ENCODE measurements around the gene TTLL5.
A peak's percentile ranks its signal among the peaks of the same experiment; 100 is the strongest.

The TTLL5 gene

DNA sequence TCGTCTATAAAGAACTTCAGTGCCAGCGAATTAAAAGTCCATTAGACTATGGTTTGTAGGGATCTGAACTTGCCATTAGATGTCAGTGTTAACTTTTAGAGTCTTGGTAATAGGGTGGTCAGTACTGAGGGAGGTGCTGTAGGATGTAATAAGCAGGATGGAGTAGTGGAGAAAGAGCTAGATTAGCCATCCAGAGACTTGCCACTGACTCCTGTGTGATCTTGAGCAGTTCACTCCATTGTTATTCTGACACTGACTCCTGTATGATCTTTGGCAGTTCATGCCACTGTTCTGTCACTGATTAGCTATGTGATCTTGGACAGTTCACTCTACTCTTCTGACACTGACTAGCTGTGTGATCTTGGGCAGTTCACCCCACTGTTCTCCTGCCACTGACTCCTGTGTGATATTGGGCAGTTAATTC is 133.6 kb downstream of the TTLL5 start:
- DNase-seq (ENCODE audit: low read depth in 2 of 2): no peak

DNA sequence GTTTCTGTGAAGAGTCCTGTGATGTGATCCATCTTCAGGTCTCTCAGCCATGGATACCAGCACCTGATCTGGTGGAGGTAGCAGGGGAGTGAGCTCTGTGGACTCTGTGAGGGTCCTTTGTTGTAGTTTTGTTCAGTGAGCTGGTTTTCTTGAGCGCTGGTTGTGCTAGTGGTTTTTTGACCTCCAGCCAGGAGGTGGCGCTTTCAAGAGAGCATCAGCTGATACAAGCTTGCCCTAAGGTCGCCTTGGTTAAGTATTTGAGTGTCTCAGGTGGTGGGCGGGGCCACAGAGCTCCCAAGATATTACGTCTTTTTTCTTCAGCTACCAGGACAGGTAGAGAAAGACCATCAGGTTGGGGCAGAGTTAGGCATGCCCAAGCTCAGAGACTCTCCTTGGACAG is 139.7 kb downstream of the TTLL5 start:
- no peak for DNase-seq (ENCODE audit: low read depth in 2 of 2)

DNA sequence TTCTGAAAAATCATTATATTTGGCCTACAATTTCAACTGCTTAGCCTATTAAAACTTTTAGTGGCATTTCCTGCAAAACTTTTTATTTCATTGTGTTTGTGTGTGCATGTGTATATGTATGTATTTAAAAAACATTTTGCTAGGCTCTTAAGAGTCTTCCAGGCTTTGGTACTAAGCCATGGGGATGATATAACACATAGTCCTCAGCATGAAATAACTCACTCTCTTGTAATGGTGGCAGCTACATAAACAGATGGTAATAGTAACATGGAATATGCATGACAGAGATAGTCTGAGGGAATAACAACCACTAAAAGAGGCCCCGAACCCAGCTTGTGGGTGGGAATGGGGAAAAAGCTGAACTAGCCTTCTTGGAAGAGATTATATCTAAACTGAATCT is 141.4 kb downstream of the TTLL5 start:
- no peak for DNase-seq (ENCODE audit: low read depth in 2 of 2)

DNA sequence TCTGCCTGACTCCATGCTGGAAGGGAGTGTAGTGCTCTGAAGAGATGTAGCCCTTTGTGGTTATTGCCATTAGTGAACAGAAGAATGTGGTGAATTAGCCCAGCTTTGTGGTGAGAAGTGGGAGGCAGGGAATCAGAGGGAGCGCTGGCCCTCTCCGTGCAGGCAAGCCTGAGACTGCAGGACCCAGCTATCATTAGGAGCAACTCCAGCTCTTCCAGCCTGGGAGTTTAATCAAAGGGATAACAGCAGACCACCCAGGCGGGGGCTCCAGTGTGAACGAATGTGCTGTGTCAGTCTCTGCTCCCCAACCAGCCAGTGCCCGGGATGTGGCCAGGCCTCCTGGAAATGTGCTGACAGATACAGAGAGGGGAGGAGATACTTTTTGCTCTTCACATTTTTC is 142.7 kb downstream of the TTLL5 start:
- no peak for DNase-seq (ENCODE audit: low read depth in 2 of 2)

DNA sequence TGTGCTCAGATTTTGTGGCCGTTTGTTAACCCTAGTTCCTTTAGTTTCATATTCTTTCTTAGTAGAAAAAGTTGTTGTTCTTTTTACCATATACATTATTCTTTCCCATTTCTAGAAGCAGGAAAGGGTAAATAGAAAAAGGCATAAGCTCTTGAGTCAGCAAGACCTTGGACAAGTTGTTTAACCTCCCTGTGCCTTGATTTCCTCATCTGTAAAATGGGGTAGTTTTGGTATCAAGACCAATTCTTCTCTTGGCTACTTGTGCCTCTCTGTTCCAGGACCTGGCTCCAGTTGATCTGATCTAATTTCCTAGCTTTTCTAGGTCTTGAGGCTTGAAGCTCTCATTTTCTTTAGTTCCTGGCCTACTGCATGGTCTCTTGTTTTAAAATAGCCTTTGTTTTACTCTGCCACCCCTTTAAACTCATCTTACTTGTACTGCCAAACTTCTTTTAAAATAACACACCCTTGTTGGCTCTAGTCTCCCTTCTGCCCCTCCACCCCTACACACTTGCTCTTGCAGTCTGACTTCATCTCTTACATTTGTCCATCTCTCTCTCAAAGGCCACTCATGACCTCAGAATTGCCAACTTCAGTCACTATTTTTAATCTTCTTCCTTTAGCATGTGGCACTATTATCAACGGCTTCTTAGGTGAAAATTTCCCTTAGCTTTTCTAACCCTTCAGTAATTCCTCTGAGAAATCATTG is 143.7 kb downstream of the TTLL5 start:
- no peak for DNase-seq (ENCODE audit: low read depth in 2 of 2)

DNA sequence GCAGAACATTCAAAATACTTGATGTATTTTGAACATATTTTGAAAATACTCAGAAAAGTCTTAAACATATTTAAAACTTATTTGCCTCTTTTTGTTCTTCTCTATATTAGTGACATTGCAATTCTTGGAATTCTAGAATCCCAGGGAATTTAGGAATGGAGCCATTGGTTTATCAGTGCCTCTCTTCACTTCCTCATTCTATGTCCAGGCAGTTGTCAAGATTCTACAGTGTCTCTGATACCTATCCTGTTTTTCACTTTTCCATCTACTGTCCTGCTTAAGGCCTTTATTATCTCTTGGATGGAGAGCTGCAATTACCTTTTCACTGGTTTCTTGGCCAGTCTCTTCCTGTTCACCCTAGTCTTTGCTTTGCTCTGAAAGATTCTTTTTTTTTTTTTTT is 144.6 kb downstream of the TTLL5 start:
- DNase-seq (ENCODE audit: low read depth in 2 of 2): no peak

DNA sequence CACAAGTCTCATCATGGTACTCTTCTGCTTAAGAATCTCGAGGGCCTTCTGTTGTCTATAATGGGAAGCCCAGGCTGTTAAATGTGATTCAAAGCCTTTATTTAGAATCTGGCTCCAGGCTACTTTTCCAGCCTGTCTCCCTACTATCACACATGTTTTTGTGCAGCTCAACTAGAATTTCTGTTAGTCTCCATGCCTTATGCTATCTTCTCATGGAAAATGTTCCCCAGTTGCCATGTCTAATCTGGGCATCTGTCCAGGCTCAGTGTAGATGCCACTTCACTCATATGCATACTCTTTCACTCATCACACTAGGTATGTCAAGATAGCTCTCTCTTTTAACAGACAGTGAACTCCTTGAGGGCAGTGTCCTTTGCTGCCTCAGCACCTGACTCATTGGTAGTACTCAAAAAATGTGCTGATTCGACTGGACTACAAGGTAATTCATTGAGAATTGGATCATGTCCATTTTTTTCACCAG is 145.3 kb downstream of the TTLL5 start:
- DNase-seq (ENCODE audit: low read depth in 2 of 2): no peak

DNA sequence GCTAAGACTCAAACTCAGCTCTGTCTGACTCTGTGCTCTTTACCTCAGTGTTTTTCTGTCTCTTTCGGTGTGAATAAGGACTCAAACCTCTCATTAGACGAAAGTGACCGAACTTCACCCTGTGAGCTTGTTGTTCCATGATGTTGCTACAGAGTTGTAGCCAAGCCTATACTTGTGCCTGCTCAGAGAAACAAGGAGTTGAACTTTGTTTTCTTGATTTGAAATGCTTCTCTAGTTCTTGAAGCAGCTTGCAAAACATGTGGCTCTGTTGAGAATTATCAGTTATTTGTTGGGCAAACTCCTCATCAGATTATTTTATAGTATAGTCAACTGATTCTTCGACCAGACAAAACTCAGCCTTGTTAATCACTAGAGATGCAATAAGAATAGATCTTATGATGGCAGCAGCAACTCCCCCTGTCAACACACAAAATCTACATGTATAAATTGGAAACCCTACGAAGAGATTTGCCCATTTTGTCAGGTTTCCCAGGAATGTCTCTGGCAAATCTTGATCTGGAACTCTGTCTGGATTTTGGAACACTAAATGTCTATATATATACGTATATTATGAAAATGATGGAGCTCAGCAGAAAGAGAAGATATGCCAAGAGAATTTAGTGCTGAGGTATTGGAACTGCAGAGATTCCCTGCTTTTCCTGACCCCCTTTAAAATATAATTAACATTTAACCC is 146.8 kb downstream of the TTLL5 start:
- DNase-seq (ENCODE audit: low read depth in 2 of 2): no peak

DNA sequence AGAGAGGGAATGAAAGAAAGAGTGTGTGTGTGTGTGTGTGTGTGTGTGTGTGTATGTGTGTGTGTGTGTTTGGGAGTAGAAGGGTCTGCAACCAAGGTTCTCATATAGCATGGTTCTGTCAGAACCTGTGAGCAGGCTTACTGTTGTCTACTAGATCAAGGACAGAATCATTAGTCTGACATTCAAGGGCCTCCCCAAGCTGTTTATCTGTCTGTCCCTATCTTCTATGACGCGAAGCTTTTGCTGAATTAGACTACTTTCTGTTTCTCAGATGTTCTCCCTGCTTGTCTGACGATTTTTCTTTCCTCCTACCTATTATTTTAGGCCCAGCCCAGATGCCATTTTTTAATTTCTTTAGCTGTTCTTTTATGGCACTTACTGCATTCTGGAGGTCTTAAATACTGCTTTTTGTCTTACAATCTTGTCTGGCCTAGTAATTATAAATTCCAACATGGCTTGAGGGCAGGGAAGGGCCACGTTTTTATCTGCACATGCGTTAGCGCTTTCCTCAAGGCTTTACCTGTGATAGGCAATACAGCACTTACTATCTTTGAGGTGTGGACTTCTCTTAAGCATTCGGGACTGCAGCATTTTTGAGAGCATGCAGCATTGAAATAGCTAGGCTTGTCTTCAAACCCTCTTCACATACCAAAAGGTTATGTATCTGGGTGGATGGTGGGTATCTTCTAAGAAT is 150.2 kb downstream of the TTLL5 start:
- DNase-seq (ENCODE audit: low read depth in 2 of 2): no peak

DNA sequence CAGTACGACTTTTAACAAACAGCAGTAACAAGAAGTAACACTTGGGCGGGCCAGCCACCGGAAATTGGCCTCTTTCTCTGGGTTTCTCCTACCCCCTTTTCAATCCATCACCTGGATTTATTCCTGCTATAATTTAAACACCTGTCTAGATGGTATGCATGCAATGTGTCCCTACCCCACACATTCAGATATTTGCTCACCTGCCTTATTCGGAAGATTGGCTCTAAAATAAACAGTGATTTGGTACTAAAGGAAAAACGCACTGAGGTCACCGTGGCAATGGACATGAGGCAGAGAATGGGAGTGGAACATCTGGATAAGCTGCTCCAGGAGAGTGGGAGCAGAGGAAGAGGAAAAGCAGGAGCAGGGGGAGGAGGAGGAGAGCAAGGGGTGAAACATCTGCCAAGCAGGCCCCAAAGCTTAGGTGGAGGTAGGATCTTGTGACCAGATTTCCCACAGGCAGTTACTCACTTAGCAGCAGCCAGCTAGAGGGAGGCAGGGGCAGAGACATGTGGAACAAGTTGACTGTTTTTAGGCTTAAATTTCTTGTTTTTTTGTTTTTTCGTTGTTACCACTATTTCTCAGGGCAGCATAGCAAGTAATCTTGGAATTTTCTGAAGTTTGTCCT is 150.9 kb downstream of the TTLL5 start:
- no peak for DNase-seq (ENCODE audit: low read depth in 2 of 2)

DNA sequence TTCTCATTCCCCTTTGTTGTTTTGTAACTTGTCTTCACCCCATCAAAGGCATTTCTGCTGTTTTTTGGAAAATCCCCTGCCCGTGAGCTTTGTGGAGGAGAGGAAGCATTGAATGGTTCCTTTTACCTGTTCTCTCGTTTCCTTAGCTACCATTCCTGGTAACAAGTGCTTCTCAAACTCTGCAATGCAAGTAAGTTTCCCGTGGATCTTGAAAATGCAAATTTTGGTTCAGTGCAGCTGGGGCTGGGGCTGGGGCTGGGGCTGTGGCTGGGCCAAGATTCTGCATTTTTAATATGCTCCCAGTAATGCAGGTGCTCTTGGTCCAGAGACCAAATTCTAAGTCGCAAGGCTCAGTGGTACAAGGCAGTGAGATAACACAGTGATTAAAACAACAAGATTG is 151.6 kb downstream of the TTLL5 start:
- DNase-seq (ENCODE audit: low read depth in 2 of 2): no peak

DNA sequence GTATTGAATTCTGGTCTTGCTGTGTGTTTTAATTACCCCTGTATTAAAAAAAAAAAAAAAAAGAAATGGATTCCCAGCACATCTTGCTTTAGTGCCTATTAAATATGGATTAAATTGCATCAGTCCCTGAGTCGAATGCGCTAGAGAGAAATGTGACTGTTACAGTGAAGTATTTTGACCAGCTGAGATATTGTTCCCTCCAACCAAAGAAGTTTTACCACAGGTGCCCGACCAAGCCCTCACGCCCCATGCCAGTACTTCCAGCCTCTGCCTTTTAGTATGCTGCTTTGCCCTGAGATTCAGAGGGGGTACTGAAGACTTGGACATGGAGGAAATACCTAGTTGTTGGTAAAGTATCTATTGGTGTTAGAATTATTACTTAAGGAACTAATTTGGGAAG is 159.7 kb downstream of the TTLL5 start:
- no peak for DNase-seq (ENCODE audit: low read depth in 2 of 2)

DNA sequence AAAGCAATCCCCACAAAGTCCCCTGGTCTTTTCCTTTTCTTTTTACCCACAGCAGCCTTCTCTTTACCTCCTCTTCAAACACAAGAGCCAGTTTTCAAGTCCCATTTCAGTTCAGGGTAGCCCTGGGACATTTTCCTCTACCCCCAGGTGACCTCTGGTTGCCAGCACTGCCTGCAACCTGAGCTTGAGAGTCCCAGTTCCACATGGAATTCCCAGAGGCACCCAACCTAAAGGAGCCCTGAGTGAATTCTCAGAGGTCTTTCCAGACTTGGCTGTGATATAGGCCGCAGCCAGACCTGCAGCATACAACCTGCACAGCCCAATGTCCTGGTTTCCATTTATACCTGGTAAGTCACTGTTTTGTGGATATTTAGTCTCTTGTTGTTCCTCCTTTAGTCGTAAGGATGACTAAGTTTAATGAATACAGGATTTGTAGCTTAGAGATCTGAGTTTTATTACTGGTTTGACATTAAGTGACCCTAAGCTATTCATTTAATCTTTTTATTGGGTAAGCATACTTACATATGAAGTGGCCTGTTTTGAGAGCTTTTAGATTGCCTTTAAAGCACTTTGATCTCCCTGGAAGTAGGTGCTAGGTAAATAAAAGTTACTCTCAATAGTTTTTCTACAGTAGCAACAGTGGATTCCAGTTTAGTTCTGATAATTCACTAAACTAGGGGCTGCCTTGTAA is 160.9 kb downstream of the TTLL5 start:
- DNase-seq (ENCODE audit: low read depth in 2 of 2): no peak

DNA sequence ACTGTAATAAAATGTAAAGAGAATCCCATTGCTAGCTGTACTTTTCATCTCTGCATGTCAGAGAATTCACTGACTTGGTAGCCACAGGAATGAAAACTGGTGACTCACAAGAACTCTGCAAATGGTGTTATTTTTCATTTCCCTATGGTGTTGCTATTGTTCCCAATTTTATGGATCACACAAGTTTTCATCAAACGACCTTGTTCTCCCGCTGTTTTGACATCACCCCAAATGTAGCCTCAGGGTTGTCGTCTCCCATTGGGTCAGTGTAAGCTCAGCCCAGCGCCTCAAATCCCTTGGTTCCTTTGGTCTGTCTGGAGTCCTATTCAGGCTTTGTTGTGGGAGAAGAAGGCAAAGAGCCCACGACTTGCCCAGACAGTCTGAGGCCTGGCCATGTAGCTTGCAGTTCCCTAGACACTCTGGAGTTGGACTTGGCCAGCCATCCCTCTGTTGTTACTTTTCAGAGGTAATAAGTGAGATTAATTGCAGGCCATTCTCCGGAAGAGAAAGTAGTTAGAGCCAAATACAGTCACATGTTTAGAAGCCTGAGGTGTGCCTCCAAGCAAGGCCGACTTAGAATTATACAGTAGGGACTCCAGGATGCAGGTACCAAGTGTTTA is 161.6 kb downstream of the TTLL5 start:
- no peak for DNase-seq (ENCODE audit: low read depth in 2 of 2)

DNA sequence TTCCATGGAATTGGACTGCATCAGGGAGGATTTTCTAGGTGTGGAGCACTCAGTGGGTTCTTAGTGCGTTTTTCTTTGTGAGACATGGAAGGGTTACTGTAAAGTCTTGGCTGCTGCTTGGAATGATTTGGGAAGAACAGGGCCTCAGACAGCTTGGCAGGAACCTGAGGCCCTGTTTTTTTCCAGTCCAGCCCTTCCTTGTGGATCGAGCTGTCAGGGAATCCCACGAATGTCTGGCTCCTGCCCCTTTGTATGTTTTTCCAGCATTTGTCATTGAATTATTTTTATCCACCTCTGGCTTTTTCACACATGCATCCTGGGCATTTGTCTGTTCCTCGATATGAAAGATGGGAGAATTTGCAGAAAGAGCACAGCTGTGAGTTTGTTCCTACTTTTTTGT is 162.3 kb downstream of the TTLL5 start:
- no peak for DNase-seq (ENCODE audit: low read depth in 2 of 2)

DNA sequence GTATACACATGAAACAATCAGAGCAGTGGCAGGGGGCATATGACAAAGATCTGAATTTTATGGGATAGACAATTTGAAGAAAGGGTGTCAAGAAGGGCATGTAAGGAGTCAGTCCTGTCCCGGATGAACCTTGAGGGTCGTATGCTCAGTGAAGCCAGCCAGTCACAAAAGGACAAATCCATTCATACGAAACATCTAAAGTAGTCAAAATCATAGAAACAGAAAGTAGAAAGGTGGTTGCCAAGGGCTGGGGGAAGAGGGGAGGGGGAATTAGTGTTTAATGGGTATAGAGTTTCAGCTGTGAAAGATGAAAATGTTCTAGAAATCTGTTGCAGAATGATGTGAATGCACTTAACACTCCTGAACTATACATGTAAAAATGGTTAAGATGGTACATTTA is 163.3 kb downstream of the TTLL5 start:
- no peak for DNase-seq (ENCODE audit: low read depth in 2 of 2)

DNA sequence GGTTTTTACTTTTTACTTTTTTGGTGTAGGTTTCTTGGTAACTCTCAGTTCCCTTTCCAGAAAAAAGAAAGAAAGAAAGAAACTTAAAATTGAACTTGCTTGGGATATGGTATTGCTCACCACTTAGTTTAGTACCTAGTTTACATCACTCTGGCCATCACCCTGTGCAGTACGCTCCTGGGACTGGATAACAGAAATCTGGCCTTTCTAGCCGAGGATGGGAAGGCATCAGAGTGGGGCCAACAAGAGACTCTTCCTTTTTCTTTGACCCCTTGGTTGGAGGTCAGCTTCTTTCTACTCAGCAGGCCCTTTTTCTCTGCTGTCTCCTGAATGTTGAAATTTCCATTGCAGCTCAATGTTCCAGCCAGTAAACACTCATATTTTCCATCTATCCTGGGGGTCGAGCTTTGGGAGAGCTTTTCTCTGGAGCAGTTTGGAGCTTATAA is 164.1 kb downstream of the TTLL5 start:
- no peak for DNase-seq (ENCODE audit: low read depth in 2 of 2)

DNA sequence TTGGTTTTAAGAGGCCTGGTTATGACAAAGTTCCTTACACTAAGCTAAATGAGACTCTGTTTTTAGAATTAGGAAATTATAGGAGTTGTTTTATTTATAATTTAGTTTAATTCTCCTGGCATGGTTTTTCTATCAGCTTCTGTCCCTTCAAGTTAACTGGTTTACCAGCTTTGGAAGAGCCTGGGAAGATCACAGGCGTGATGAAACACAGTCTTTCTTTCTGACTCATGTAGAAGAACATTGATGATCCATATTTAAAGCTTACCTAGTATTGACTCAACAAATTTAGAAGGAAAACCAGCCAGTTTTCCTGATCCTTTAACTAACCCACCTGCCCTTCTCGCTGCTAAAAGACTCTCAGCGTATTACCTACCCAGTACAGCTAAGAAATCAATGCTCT is 165.6 kb downstream of the TTLL5 start:
- no peak for DNase-seq (ENCODE audit: low read depth in 2 of 2)

DNA sequence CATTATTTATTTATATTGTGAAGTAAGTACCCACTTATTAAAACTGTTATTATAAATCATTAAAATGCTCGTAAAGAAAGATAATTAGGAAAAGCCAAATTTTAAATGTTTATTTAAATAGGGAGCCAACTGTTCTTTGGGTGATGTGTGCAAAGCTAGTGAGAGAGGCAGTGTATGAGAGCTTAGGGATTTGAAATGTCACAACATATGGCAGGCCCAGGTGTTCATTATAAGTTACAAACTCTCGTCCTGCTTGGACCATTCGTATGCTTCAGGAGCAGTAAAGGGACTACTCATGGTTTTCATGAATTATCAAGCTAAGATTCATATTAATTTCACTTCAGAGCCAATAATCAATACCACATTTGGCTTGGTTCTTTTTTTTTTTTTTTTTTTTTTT is 166.3 kb downstream of the TTLL5 start:
- DNase-seq (ENCODE audit: low read depth in 2 of 2): no peak

DNA sequence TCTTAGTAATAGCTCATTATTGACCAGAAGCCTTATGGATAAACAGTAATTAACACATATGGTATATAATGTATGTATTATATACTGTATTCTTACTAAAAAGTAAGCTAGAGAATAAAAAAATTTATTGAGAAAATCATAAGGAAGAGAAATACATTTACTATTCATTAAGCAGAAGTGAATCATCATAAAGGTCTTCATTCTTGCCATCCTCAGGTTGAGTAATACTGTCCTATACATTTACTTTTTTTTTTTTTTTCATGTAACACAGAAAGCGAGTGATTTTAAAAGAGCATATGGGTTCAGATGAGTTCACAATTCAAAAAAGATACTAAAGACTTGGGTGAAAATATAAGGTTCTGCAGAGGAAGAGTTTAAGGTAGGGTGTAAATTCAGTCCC is 168.3 kb downstream of the TTLL5 start:
- no peak for DNase-seq (ENCODE audit: low read depth in 2 of 2)

DNA sequence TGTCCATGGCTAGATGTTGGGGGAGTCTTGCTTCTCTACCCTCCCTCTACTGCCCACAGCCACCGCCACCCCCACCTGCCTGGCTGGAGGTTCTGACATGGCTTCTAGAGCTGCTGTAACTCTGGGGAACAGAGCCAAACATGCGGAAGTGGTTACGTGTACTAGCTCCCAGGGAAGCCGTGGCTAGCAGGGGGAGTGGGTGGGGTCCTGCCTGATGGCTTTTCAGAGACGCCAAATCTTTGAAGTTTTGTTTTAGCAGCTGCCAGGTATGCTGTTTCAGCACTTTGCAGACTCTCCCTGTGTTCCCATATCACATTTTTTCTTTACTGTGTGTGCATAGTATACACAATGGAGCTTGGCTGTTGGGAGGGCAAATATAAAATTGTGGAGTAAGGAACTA is 170.4 kb downstream of the TTLL5 start:
- DNase-seq (ENCODE audit: low read depth in 2 of 2): peak in 1 of 2 experiments; percentile 4
